ENCODE data around the gene ADCY10.

Gene ADCY10

DNA sequence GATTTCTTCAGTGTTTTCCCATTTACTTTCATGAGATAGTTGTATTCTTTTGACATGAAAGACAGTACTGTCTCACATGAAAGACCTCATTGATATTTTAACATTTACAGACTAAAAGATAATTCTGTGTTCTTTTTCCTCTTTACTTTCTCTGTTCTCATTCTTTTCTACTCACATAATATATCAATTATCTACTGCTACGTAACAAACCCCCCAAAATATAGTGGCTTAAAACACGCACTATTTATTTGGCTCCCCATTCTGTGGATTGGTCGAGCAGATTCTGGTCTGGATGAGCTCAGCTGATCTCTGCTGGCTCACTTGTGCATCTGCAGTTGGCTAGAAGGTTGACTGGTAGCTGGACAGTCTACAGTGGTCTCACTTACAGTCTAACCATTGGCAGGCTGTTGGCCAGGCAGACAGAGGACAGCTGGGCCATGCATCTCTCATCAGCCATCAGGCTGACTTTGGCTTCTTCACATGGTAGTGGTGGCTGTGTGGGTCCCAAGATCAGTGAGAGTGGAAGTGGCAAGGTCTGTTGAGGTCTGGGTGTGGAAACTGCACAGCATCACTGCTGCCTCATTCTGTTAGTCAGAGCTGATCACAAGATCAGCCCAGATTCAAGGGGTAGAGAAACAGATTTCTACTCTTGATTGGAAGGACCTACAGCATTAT lies 128.9 kb downstream of the ADCY10 start (continued):
- TF ChIP-seq RARB (CRISPR knock-in tag; IDR thresholded peaks at IDR 0.05), result no peak
- no peak for TF ChIP-seq ISL1 (CRISPR knock-in tag; IDR thresholded peaks at IDR 0.05)

DNA sequence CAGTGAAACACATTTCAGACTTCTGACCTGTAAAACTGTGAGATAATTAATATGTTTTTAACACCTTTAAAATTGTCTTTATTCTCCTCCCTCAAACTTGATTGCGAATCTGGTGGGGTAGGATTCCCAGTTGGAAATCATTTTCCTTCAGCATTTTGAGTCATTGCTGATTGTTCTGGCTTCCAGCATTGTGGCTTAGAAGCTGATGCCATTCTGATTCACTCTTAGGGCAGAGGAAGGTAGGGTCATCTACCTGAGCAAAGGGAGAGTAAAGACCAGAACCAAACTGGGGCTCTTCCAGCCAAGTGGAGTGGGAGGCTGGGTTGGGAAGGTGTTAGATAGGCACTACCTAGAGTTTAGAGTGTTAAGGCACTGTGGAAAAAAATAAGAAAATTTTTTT lies 131.0 kb downstream of the ADCY10 start:
- TF ChIP-seq SNAI2 (CRISPR knock-in tag; IDR thresholded peaks at IDR 0.05) (no peak), ESRRG (CRISPR knock-in tag; IDR thresholded peaks at IDR 0.05) (no peak), ZNF565 (CRISPR knock-in tag; conservative IDR thresholded peaks at IDR 0.05; ENCODE audit: low read depth) (no peak), GLIS3 (CRISPR knock-in tag; IDR thresholded peaks at IDR 0.05) (no peak), TOX (CRISPR knock-in tag; IDR thresholded peaks at IDR 0.05; ENCODE audit: borderline replicate concordance) (no peak)
- TF ChIP-seq, protein P1, sequence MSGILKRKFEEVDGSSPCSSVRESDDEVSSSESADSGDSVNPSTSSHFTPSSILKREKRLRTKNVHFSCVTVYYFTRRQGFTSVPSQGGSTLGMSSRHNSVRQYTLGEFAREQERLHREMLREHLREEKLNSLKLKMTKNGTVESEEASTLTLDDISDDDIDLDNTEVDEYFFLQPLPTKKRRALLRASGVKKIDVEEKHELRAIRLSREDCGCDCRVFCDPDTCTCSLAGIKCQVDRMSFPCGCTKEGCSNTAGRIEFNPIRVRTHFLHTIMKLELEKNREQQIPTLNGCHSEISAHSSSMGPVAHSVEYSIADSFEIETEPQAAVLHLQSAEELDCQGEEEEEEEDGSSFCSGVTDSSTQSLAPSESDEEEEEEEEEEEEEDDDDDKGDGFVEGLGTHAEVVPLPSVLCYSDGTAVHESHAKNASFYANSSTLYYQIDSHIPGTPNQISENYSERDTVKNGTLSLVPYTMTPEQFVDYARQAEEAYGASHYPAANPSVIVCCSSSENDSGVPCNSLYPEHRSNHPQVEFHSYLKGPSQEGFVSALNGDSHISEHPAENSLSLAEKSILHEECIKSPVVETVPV (CRISPR knock-in tag; IDR thresholded peaks at IDR 0.05), result no peak
- ATAC-seq, result no peak

DNA sequence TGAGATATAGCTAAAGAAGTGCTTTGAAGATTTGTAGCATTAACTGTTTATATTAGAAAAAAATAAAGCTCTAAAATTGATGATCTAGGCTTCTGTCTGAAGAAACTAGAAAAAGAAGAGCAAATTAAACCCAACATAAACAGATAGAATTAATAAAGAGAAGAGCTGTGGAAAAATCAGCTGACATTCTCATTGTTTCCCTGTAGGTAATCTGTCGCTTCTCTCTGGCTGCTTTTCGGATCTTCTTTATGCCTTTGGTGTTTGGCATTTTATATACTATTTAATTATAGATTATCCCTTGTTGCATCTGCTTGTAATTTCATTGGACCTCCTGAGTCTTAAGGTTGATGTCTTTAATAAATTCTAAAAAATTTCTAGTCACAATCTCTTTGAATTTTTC lies 132.4 kb downstream of the ADCY10 start:
- TF ChIP-seq ZNF70 (CRISPR knock-in tag; IDR thresholded peaks at IDR 0.05), result no peak
- TF ChIP-seq, protein P2, sequence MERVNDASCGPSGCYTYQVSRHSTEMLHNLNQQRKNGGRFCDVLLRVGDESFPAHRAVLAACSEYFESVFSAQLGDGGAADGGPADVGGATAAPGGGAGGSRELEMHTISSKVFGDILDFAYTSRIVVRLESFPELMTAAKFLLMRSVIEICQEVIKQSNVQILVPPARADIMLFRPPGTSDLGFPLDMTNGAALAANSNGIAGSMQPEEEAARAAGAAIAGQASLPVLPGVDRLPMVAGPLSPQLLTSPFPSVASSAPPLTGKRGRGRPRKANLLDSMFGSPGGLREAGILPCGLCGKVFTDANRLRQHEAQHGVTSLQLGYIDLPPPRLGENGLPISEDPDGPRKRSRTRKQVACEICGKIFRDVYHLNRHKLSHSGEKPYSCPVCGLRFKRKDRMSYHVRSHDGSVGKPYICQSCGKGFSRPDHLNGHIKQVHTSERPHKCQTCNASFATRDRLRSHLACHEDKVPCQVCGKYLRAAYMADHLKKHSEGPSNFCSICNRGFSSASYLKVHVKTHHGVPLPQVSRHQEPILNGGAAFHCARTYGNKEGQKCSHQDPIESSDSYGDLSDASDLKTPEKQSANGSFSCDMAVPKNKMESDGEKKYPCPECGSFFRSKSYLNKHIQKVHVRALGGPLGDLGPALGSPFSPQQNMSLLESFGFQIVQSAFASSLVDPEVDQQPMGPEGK (CRISPR knock-in tag; IDR thresholded peaks at IDR 0.05; ENCODE audit: borderline replicate concordance), result no peak
- no peak for TF ChIP-seq ZNF8 (CRISPR knock-in tag; IDR thresholded peaks at IDR 0.05)
- TF ChIP-seq, protein P3, sequence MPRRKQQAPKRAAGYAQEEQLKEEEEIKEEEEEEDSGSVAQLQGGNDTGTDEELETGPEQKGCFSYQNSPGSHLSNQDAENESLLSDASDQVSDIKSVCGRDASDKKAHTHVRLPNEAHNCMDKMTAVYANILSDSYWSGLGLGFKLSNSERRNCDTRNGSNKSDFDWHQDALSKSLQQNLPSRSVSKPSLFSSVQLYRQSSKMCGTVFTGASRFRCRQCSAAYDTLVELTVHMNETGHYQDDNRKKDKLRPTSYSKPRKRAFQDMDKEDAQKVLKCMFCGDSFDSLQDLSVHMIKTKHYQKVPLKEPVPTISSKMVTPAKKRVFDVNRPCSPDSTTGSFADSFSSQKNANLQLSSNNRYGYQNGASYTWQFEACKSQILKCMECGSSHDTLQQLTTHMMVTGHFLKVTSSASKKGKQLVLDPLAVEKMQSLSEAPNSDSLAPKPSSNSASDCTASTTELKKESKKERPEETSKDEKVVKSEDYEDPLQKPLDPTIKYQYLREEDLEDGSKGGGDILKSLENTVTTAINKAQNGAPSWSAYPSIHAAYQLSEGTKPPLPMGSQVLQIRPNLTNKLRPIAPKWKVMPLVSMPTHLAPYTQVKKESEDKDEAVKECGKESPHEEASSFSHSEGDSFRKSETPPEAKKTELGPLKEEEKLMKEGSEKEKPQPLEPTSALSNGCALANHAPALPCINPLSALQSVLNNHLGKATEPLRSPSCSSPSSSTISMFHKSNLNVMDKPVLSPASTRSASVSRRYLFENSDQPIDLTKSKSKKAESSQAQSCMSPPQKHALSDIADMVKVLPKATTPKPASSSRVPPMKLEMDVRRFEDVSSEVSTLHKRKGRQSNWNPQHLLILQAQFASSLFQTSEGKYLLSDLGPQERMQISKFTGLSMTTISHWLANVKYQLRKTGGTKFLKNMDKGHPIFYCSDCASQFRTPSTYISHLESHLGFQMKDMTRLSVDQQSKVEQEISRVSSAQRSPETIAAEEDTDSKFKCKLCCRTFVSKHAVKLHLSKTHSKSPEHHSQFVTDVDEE (CRISPR knock-in tag; IDR thresholded peaks at IDR 0.05), result no peak
- no peak for TF ChIP-seq ZFP30 (CRISPR knock-in tag; IDR thresholded peaks at IDR 0.05)
- no peak for TF ChIP-seq ESRRG (CRISPR knock-in tag; IDR thresholded peaks at IDR 0.05)
- TF ChIP-seq, protein P1 (CRISPR knock-in tag; IDR thresholded peaks at IDR 0.05), result no peak
- TF ChIP-seq, protein P4, sequence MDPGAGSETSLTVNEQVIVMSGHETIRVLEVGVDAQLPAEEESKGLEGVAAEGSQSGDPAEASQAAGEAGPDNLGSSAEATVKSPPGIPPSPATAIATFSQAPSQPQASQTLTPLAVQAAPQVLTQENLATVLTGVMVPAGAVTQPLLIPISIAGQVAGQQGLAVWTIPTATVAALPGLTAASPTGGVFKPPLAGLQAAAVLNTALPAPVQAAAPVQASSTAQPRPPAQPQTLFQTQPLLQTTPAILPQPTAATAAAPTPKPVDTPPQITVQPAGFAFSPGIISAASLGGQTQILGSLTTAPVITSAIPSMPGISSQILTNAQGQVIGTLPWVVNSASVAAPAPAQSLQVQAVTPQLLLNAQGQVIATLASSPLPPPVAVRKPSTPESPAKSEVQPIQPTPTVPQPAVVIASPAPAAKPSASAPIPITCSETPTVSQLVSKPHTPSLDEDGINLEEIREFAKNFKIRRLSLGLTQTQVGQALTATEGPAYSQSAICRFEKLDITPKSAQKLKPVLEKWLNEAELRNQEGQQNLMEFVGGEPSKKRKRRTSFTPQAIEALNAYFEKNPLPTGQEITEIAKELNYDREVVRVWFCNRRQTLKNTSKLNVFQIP (CRISPR knock-in tag; IDR thresholded peaks at IDR 0.05; ENCODE audit: borderline replicate concordance, low read depth), result no peak
- no peak for TF ChIP-seq ISL1 (CRISPR knock-in tag; IDR thresholded peaks at IDR 0.05)
- TF ChIP-seq ZFP3 (CRISPR knock-in tag; IDR thresholded peaks at IDR 0.05), result no peak
- TF ChIP-seq TCF4 (CRISPR knock-in tag; IDR thresholded peaks at IDR 0.05; ENCODE audit: borderline replicate concordance), result no peak
- TF ChIP-seq CSDC2 (CRISPR knock-in tag; IDR thresholded peaks at IDR 0.05), result no peak
- no peak for TF ChIP-seq OSR1 (CRISPR knock-in tag; IDR thresholded peaks at IDR 0.05)
- no peak for TF ChIP-seq ARNTL (CRISPR knock-in tag; IDR thresholded peaks at IDR 0.05; ENCODE audit: borderline replicate concordance, low read depth)
- no peak for TF ChIP-seq PPARA (CRISPR knock-in tag; IDR thresholded peaks at IDR 0.05; ENCODE audit: borderline replicate concordance)
- no peak for TF ChIP-seq RARB (CRISPR knock-in tag; IDR thresholded peaks at IDR 0.05)
- TF ChIP-seq GLIS3 (CRISPR knock-in tag; IDR thresholded peaks at IDR 0.05), result no peak
- no peak for TF ChIP-seq SNAI2 (CRISPR knock-in tag; IDR thresholded peaks at IDR 0.05)
- no peak for TF ChIP-seq TOX (CRISPR knock-in tag; IDR thresholded peaks at IDR 0.05; ENCODE audit: borderline replicate concordance)
- ATAC-seq, result no peak

Data from SK-N-SH treated with all-trans-retinoic acid at 6 μM for 48 hours (cell line).